ENCODE data around the gene IL1RAP. TPM values are rescaled to one million over a fixed set of nuclear protein-coding genes. Genes with fewer than 3 reads are reported as not detected.

Gene IL1RAP
- total and polyA plus RNA-seq, 2 experiments from 2014 or later: 3.6 to 5.0 TPM

DNA sequence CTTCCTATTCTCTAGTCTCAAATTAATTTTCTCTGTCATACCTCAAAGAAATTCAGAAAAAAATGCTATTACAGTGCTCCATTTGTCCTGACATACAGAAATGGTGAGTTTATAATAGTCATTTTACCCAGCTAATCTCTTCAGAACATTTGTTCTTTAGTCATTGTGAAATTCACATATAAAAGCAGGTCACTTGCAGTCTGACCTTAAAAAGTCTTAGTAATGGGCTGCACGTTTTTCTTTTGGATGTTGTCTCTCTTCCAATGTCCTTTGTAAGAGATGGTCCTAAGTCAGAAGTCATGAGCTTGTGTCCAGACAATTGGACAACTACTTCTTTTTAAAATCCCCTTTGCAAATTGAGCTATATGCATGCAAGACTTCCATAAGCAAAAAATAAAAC is 17.0 kb upstream of the IL1RAP start (continued):
- no peak for TF ChIP-seq ZNF462 (CRISPR knock-in tag; IDR thresholded peaks at IDR 0.05)

DNA sequence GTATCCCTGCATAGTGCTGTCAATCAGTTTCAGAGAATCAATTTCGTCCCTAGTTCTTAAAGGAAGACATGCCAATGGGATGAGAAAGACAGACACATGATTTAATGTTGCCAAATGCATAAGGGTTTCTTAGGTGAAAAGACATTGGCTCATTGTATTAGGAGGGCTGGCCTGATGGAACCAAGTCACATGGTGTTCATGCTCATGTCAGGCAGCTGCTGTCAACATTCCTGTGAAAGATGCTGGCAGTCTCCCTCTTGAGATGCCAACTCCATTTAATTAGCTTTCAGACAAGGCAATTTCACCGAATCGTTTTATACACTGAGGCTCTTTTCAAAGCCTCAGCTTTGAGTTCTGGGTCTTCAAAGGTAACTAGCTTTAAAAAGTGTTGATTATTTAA is 16.1 kb upstream of the IL1RAP start:
- Histone ChIP-seq H3K27ac (ENCODE audit: low read depth) (no peak overlapping the region), H3K4me3 (no peak overlapping the region), H3K27me3 (ENCODE audit: insufficient read depth) (no peaks in the 10 kb centered on the region), H4K20me1 (replicated peaks; ENCODE audit: insufficient read depth) (no peaks in the 10 kb centered on the region), H3K4me2 (no peak overlapping the region), H3F3A (replicated peaks; ENCODE audit: low read depth) (no peaks in the 10 kb centered on the region), H3K36me3 (ENCODE audit: insufficient read depth) (no peaks in the 10 kb centered on the region), H3K4me1 (ENCODE audit: insufficient read depth) (no peaks in the 10 kb centered on the region), H3K79me2 (replicated peaks; ENCODE audit: insufficient read depth) (no peaks in the 10 kb centered on the region), H3K9me2 (ENCODE audit: insufficient read depth) (no peaks in the 10 kb centered on the region), H2AFZ (no peak overlapping the region)
- Mint-ChIP-seq H3K36me3 (ENCODE audit: low read depth) (no peaks in the 10 kb centered on the region), H3K4me3 (no peak overlapping the region), H3K4me1 (peaks cover 7% of the 10 kb centered on the region), H3K27ac (no peak overlapping the region), H3K27me3 (ENCODE audit: insufficient read depth, low read depth, poor library complexity) (no peaks in the 10 kb centered on the region), H3K9me3 (no peaks in the 10 kb centered on the region)
- ATAC-seq (no peak), DNase-seq (ENCODE audit: low spot score) (no peak)
- TF ChIP-seq NANOG (IDR thresholded peaks at IDR 0.05; ENCODE audit: borderline replicate concordance) (no peak), POLR2AphosphoS5 (IDR thresholded peaks at IDR 0.05; ENCODE audit: low read depth) (no peak), JUNB (IDR thresholded peaks at IDR 0.05; ENCODE audit: unreplicated experiment) (no peak), ZNF331 (CRISPR knock-in tag; IDR thresholded peaks at IDR 0.05; ENCODE audit: low read depth) (no peak), CREB1 (CRISPR knock-in tag; IDR thresholded peaks at IDR 0.05; ENCODE audit: low read depth) (no peak), ETS1 (IDR thresholded peaks at IDR 0.05) (no peak), ZNF114 (CRISPR knock-in tag; IDR thresholded peaks at IDR 0.05) (no peak), EZH2phosphoT487 (IDR thresholded peaks at IDR 0.05; ENCODE audit: unreplicated experiment) (no peak), EZH2 (IDR thresholded peaks at IDR 0.05; ENCODE audit: low read depth, unreplicated experiment) (no peak)
- TF ChIP-seq, protein P1, sequence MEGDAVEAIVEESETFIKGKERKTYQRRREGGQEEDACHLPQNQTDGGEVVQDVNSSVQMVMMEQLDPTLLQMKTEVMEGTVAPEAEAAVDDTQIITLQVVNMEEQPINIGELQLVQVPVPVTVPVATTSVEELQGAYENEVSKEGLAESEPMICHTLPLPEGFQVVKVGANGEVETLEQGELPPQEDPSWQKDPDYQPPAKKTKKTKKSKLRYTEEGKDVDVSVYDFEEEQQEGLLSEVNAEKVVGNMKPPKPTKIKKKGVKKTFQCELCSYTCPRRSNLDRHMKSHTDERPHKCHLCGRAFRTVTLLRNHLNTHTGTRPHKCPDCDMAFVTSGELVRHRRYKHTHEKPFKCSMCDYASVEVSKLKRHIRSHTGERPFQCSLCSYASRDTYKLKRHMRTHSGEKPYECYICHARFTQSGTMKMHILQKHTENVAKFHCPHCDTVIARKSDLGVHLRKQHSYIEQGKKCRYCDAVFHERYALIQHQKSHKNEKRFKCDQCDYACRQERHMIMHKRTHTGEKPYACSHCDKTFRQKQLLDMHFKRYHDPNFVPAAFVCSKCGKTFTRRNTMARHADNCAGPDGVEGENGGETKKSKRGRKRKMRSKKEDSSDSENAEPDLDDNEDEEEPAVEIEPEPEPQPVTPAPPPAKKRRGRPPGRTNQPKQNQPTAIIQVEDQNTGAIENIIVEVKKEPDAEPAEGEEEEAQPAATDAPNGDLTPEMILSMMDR (conservative IDR thresholded peaks at IDR 0.05; ENCODE audit: low read depth in 2 of 2): no peak
